ENCODE data around the gene FMC1. TPM values are rescaled to one million over a fixed set of nuclear protein-coding genes. Genes with fewer than 3 reads are reported as not detected.

FMC1 gene
- total RNA-seq, 2 donors from 2014 or later, result 20.2 to 45.9 TPM

GRCh38 chr7:139370943-139371313, 29.8 kb downstream of the FMC1 start:
- no peaks in the 10 kb centered on the region for H3K27me3 ChIP-seq
- DNase-seq (ENCODE audit: low spot score), result no peak
- H3K27ac ChIP-seq, result no peak overlapping the region
- no peak for TF ChIP-seq CTCF (IDR thresholded peaks at IDR 0.05)
- no peak overlapping the region for H3K4me3 ChIP-seq
- H3K36me3 ChIP-seq, result peaks cover 4% of the 10 kb centered on the region
- no peaks in the 10 kb centered on the region for H3K9me3 ChIP-seq
- H3K4me1 ChIP-seq, result peaks cover 0 to 65% of the 10 kb centered on the region in 2 donors

GRCh38 chr7:139374246-139374645, 33.1 kb downstream of the FMC1 start:
- H3K27ac ChIP-seq, result no peak overlapping the region
- H3K36me3 ChIP-seq, result peaks cover 33% of the 10 kb centered on the region
- peaks cover 0 to 43% of the 10 kb centered on the region in 2 donors for H3K4me1 ChIP-seq
- no peaks in the 10 kb centered on the region for H3K9me3 ChIP-seq
- TF ChIP-seq CTCF (IDR thresholded peaks at IDR 0.05), result no peak
- no peaks in the 10 kb centered on the region for H3K27me3 ChIP-seq
- DNase-seq (ENCODE audit: low spot score), result no peak
- H3K4me3 ChIP-seq, result no peak overlapping the region

GRCh38 chr7:139382439-139382838, 41.3 kb downstream of the FMC1 start:
- no peak for DNase-seq (ENCODE audit: low spot score)
- no peaks in the 10 kb centered on the region for H3K27me3 ChIP-seq
- H3K4me3 ChIP-seq, result no peak overlapping the region
- no peak for TF ChIP-seq CTCF (IDR thresholded peaks at IDR 0.05)
- H3K4me1 ChIP-seq, result no peaks in the 10 kb centered on the region
- peaks cover 86% of the 10 kb centered on the region for H3K36me3 ChIP-seq
- no peaks in the 10 kb centered on the region for H3K9me3 ChIP-seq
- H3K27ac ChIP-seq, result no peak overlapping the region

GRCh38 chr7:139384611-139385010, 43.5 kb downstream of the FMC1 start:
- Histone ChIP-seq H3K27me3 (no peaks in the 10 kb centered on the region), H3K36me3 (peaks cover 79% of the 10 kb centered on the region), H3K9me3 (no peaks in the 10 kb centered on the region), H3K27ac (no peak overlapping the region), H3K4me3 (no peak overlapping the region), H3K4me1 (no peaks in the 10 kb centered on the region)
- DNase-seq (ENCODE audit: low spot score), result no peak
- no peak for TF ChIP-seq CTCF (IDR thresholded peaks at IDR 0.05)

- Histone ChIP-seq H3K27me3 (no peaks in the 10 kb centered on the region), H3K4me1 (no peaks in the 10 kb centered on the region), H3K9me3 (no peaks in the 10 kb centered on the region), H3K27ac (no peak overlapping the region), H3K4me3 (no peak overlapping the region), H3K36me3 (peaks cover 55% of the 10 kb centered on the region)
- TF ChIP-seq CTCF (IDR thresholded peaks at IDR 0.05), result no peak
- DNase-seq (ENCODE audit: low spot score), result no peak
Observed at GRCh38 chr7:139387594-139387993, 46.5 kb downstream of the FMC1 start.

GRCh38 chr7:139389091-139389490, 48.0 kb downstream of the FMC1 start:
- TF ChIP-seq CTCF (IDR thresholded peaks at IDR 0.05), result no peak
- Histone ChIP-seq H3K27ac (no peak overlapping the region), H3K4me1 (no peaks in the 10 kb centered on the region), H3K9me3 (no peaks in the 10 kb centered on the region), H3K36me3 (peaks cover 46% of the 10 kb centered on the region), H3K4me3 (no peak overlapping the region), H3K27me3 (no peaks in the 10 kb centered on the region)
- no peak for DNase-seq (ENCODE audit: low spot score)

All from right atrium auricular region (tissue), 2 donors.